Suppressor macrophage treated with lipopolysaccharide for 1 hour (primary cell): ENCODE measurements around the gene LRP11.
"Not testable (repeated sequence)": the region's sequence is repeated elsewhere in the genome, so short reads cannot be mapped to it uniquely, and the experiment has no call there.

Experiments used
- DNase-seq, 3 donors: peaks; one replicate each; pipeline ENCODE4 v3.0.0-alpha.2; 2020 to 2022

The LRP11 gene

GRCh38 chr6:149867876-149868640, 3.9 kb upstream of the LRP11 start:
- no peak for DNase-seq

GRCh38 chr6:149864578-149865535, 698 bp upstream of the LRP11 start:
- DNase-seq, result peak; percentile 71 to 82 (median 82)

DNA sequence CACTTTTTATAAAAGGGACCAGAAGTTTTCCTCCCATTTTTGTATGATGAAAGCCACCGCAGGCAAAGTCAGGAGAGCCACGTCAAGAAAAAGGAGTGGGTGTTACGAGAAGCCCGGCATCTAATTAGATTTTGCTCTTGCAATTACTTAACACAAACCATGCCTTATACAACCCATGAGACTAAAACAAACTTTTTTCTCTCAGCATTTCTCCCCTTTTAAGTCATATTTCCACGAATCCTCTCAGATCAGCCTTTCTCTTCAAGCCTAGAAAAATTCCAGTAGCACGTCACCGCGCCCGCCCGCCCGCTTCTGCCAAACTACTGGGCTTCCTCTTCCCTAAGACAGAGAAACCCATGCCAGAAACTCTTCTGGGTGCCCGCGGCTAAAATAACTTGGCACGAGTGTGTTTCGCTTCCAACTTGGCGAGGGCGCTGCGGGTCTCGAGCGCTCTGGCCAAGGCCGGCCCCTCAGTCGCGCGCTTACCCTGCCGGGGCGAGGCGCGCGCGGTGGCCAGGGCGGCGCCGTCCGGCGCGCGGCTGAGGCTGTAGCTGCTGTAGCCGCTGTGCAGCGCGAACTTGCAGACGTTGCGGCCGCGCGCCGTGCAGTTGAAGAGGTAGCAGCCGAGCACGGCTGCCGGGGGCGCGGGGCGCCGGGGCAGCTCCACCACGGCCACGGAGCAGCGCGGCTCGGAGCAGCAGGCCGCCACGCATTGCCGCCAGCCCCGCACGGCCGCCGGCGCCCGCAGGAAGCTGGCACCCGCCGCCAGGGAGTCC, 1.0 kb downstream of the LRP11 start:
- peak; percentile 86 to 94 (median 89) for DNase-seq

DNA sequence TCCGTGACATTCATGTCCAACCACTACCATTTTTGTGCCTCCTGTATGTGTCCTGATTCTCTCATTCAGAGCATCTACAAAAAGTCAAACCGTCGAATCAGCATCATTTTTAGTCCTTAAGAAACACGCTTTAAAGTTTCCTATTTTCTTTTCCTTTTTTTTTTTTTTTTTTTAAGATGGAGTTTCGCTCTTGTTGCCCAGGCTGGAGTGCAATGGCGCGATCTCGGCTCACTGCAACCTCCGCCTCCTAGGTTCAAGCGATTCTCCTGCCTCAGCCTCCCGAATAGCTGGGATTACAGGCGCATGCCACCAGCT, 1.8 kb downstream of the LRP11 start:
- DNase-seq, result not testable (repeated sequence)

DNA sequence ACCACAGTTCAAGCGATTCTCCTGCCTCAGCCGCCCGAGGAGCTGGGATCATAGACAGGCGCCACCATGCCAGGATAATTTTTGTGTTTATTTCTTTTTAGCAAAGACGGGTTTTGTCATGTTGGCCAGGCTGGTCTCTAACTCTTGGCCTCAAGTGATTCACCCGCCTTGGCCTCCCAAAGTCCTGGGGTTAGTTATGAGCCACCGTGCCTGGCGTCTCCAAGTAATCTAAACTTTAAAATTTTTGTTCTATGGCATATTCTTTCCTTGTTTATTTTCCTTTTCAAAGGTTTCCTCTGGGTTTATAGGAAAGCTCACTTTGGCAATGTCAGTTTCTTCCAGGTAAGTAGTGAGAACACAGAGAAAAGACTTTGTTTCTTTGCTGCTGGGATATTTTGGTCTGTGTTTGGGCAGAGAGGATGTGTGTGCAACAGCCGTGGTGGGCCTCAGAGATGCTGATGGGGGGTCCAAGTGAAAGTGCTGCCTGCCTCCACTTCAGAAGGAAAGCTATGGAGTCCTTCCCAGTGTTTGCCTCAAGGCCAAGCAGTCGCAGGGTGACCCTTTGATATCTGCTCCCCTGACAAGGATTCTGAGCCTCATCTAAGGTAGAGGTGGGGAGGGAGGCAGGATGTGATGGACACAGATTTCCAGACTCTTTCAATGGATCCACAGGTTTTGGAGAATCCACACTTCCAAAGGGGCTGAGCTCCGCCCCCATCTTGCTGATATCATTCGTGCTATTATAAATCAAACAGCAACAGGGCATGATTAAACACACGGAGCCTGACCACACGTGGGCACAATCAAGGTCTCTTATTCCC, 2.3 kb downstream of the LRP11 start:
- no peak for DNase-seq

- no peak for DNase-seq
These were observed 3.1 kb downstream of the LRP11 start for GRCh38 chr6:149860834-149861602.

DNA sequence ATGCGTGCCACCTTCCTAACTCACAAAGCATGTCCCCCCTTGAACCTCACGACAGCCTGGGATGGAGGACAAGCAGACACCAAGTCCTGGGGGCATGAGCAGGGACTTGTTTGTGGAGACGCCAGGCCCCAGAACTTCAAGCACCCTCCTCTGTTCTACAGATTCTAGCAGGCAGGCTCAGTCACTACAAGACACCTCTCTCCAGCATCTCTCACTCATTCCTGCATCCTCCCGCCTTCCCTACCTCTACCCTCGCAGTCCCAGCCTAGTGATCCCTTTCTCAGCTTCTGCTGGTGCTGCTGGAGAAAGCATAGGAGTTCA, 3.7 kb downstream of the LRP11 start:
- no peak for DNase-seq

- DNase-seq, result no peak
These were observed 4.2 kb downstream of the LRP11 start for GRCh38 chr6:149859938-149860337.

DNA sequence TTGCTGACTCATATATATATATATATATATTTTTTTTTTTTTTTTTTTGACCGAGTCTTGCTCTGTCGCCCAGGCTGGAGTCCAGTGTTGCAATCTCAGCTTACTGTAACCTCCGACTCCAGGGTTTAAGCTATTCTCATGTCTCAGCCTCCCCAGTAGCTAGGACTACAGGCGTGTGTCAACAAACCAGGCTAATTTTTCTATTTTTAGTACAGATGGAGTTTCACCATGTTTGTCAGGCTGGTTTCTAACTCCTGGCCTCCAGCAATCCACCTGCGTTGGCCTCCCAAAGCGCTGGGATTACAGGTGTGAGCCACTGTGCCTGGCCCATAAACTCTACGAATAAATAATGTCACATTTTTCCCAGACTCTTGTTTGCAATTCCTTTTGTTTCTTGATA, 4.8 kb downstream of the LRP11 start:
- peak in 1 of 3 donors; percentile 29 for DNase-seq

DNA sequence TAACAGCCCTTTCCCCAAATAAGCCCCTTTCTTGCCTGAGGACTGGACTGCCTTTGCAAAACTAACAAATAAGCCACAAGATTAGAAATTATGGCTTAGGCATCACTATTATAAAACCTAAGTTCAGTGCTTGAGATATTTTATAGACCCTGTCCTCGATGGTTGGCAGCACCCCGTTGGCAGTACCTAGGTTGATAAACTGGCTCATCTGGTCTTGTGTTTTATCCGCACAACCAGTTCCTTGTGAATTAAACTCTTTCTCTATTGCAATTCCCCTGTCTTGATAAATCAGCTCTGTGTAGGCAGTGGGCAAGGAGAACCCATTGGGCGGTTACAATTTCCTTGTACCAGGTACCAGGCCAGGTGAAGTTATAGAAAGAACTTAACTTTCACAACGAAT, 6.6 kb downstream of the LRP11 start:
- no peak for DNase-seq

- no peak for DNase-seq
These were observed 7.7 kb downstream of the LRP11 start for GRCh38 chr6:149856256-149856994.

- no peak for DNase-seq
These were observed 8.4 kb downstream of the LRP11 start for GRCh38 chr6:149855741-149856140.

DNA sequence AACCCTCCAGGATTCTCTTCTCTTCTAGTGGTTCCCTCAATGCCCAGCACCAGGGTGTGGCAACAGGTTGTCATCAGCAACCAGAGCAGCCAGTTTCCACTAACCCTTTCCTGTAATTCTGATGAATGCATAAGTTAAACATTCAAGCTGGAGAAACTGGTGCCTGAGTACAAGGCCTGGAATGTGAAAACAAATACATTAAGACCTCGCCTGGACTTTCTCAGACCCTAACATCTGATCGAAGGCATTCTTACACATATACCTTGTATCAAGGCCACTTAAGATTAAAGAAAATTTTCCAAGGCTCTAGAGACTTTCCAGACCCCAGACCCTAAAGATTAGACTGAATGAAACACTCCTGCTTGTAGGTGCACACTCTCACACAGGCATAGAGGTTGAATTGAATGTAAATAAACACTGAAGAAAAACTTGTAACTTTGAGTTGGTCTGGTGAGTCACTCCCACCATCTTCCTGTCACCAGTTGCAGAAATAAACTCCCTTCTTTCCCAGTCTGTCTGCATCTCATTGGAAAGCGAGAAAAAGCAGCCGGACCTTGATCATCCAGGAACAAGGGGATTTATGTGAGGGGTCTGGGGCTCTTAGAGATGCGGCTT, 9.0 kb downstream of the LRP11 start:
- DNase-seq, result no peak

- DNase-seq, result no peak
These were observed 9.6 kb downstream of the LRP11 start for GRCh38 chr6:149854532-149854931.

DNA sequence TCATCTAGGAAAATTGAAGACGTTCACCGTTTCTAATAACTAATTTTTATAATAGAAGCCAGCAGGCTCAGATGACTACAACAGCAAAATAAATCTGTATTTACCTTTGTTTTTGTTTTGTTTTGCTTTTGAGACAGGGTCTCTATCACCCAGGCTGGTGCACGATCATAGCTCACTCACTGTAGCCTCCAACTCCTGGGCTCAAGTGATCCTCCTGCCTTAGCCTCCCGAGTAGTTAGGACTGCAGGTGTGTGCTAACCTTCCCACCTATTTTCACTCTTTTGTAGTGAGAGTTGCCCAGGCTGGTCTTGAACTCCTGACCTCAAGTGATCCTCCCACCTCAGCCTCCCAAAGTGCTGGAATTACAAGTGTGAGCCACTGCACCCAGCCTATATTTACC, 10.1 kb downstream of the LRP11 start:
- not testable (repeated sequence) for DNase-seq

- DNase-seq, result no peak
These were observed 11.3 kb downstream of the LRP11 start for GRCh38 chr6:149852881-149853280.

GRCh38 chr6:149852180-149852579, 12.0 kb downstream of the LRP11 start:
- peak; percentile 83 to 93 (median 88) for DNase-seq

DNA sequence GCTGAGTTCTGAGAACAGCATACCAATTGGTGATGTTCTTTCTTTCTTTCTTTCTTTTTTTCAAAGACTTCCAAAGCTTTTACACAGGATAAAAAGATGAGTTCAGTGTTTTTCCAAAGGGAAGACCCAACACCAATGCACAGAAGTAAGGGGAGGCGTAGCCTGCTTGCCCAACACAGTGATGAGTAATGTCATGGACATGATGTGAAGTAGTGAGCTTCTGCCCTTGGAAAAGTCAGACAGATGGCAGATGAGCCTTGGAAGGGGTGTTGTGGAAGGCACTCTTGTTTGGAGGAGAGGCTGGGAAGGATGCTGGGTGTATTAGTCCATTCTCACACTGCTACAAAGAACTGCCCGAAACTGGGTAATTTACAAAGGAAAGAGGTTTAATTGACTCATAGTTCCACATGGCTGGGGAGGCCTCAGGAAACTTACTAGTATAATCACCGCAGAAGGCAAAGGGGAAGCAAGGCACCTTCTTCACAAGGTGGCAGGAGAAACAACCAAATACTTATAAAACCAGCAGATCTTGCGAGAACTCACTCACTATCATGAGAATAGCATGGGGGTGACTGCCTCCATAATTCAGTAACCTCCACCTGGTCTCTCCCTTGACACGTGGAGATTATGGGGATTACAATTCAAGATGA, 12.6 kb downstream of the LRP11 start:
- DNase-seq, result peak in 1 of 3 donors; percentile 36

DNA sequence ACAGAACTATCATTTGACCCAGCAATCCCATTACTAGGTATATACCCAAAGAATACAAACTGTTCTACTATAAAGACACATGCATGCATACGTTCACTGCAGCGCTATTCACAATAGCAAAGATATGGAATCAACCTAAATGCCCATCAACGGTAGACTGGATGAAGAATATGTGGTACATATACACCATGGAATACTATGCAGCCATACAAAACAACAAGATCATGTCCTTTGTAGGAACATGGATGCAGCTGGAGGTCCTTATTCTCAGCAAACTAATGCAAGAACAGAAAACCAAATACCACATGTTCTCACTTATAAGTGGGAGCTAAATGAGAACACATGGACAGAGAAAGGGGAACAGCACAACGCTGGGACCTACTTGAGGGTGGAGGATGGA, 15.8 kb downstream of the LRP11 start:
- not testable (repeated sequence) for DNase-seq

DNA sequence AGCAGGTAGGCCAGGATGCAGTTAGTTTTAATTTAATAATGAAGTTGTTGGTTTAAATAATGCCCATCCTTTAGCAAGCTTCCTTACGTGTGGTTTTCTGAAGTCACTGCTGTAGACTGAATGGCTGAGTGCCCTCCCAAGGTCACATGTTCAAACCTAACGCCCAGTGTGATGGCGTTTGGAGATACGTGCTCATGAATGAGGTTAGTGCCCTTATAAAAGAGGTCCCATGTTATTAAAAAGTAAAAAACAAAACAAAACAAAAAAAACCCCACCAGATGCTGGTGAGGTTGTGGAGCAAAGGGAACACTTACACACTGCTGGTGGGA, 16.3 kb downstream of the LRP11 start:
- DNase-seq, result no peak
